NB4 (cell line): Measurements from ENCODE around the gene KCNK13.

Experiments
- MYC ChIP-seq: IDR thresholded peaks from 2 replicates; pipeline ENCODE4 v1.6.1; 2011; ENCODE audit warnings: low read depth, low read length
- POLR2A ChIP-seq: IDR thresholded peaks from 2 replicates; pipeline ENCODE4 v1.6.1; 2011; ENCODE audit warnings: mild to moderate bottlenecking; ENCODE audit not compliant: insufficient read length; ENCODE audit errors: extremely low read depth
- TF ChIP-seq, protein P1 (sequence below): IDR thresholded peaks from one replicate; pipeline ENCODE4 v1.5.1; 2012; ENCODE audit warnings: low read depth, low read length

- TF ChIP-seq POLR2A: no peak
- TF ChIP-seq, protein P1, sequence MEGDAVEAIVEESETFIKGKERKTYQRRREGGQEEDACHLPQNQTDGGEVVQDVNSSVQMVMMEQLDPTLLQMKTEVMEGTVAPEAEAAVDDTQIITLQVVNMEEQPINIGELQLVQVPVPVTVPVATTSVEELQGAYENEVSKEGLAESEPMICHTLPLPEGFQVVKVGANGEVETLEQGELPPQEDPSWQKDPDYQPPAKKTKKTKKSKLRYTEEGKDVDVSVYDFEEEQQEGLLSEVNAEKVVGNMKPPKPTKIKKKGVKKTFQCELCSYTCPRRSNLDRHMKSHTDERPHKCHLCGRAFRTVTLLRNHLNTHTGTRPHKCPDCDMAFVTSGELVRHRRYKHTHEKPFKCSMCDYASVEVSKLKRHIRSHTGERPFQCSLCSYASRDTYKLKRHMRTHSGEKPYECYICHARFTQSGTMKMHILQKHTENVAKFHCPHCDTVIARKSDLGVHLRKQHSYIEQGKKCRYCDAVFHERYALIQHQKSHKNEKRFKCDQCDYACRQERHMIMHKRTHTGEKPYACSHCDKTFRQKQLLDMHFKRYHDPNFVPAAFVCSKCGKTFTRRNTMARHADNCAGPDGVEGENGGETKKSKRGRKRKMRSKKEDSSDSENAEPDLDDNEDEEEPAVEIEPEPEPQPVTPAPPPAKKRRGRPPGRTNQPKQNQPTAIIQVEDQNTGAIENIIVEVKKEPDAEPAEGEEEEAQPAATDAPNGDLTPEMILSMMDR: no peak
- no peak for TF ChIP-seq MYC
Observed at GRCh38 chr14:90228478-90228877, 166.7 kb downstream of the KCNK13 start.
